Smooth muscle cell (in vitro differentiated cells): ENCODE measurements around the gene WBP2NL. TPM values are rescaled to one million over a fixed set of nuclear protein-coding genes. Genes with fewer than 3 reads are reported as not detected.

ENCODE experiments used
- DNase-seq: peaks from one replicate; lab custom pipeline; 2025; ENCODE audit not compliant: unreplicated experiment; lab: John Stamatoyannopoulos, UW
- H2AFZ ChIP-seq: fragments of 200-600 bp; sonication (generic); 2 replicates; pipeline ENCODE4 v1.6.0; 2016; ENCODE audit warnings: antibody characterized with exemption, low read depth, mild to moderate bottlenecking
- H3F3A ChIP-seq: fragments of 200-600 bp; sonication (generic); 2 replicates; pipeline ENCODE4 v1.6.0; 2017; ENCODE audit warnings: antibody characterized with exemption, low read depth
- H3K27ac ChIP-seq: fragments of 200-600 bp; sonication (generic); 2 replicates; pipeline ENCODE4 v1.5.1; 2016; ENCODE audit warnings: low read depth, mild to moderate bottlenecking
- H3K27me3 ChIP-seq: fragments of 200-600 bp; sonication (generic); 2 replicates; pipeline ENCODE4 v1.6.1; 2016; ENCODE audit warnings: low read depth, mild to moderate bottlenecking
- H3K36me3 ChIP-seq: fragments of 200-600 bp; sonication (generic); 2 replicates; pipeline ENCODE4 v1.5.1; 2016; ENCODE audit warnings: low read depth
- H3K4me1 ChIP-seq: fragments of 200-600 bp; sonication (generic); 2 replicates; pipeline ENCODE4 v1.5.1; 2016; ENCODE audit warnings: low read depth
- H3K4me2 ChIP-seq: fragments of 200-600 bp; sonication (generic); 2 replicates; pipeline ENCODE4 v1.6.0; 2016; ENCODE audit warnings: mild to moderate bottlenecking
- H3K4me3 ChIP-seq: fragments of 200-600 bp; sonication (generic); 2 replicates; pipeline ENCODE4 v1.5.1; 2016; ENCODE audit warnings: mild to moderate bottlenecking
- H3K79me2 ChIP-seq: fragments of 200-600 bp; sonication (generic); 2 replicates; pipeline ENCODE4 v1.6.0; 2016; ENCODE audit warnings: low read depth, mild to moderate bottlenecking
- H3K9ac ChIP-seq: fragments of 200-600 bp; sonication (generic); 2 replicates; pipeline ENCODE4 v1.6.0; 2016; ENCODE audit warnings: low read depth
- H3K9me3 ChIP-seq: fragments of 200-600 bp; sonication (generic); replicated peaks from 2 replicates; pipeline ENCODE4 v1.5.1; 2016; ENCODE audit warnings: low read depth
- H4K20me1 ChIP-seq: fragments of 200-600 bp; sonication (generic); 2 replicates; pipeline ENCODE4 v1.6.0; 2016; ENCODE audit warnings: low read depth
- CTCF ChIP-seq: fragments of 200-600 bp; sonication (generic); IDR thresholded peaks from 2 replicates; pipeline ENCODE4 v1.5.1; 2017; ENCODE audit warnings: borderline replicate concordance, mild to moderate bottlenecking, antibody characterized with exemption; ENCODE audit not compliant: insufficient read depth, poor library complexity, severe bottlenecking
- WGBS: methylation state at CpG from one replicate; pipeline ENCODE4 v1.1.7; 2016; ENCODE audit warnings: low lambda C conversion rate; 5-methylcytosine and 5-hydroxymethylcytosine counted together
- polyA plus RNA-seq: library from polyadenylated mRNA; unstranded; fragments of >200 nt; fragmentation: Nextera tagmentation; extraction: Ambion mirVana; gene quantifications from 2 replicates; pipeline ENCODE4 v1.2.1, GENCODE V29; 2016
- total RNA-seq: library from RNA; depleted of rRNA; stranded (reverse); fragments of >200 nt; gene quantifications from 2 replicates; pipeline ENCODE4 v1.2.3, GENCODE V29; 2014

The WBP2NL gene
- total and polyA plus RNA-seq, 2 experiments from 2014 or later: 0.10 TPM; not detected in 1

DNA sequence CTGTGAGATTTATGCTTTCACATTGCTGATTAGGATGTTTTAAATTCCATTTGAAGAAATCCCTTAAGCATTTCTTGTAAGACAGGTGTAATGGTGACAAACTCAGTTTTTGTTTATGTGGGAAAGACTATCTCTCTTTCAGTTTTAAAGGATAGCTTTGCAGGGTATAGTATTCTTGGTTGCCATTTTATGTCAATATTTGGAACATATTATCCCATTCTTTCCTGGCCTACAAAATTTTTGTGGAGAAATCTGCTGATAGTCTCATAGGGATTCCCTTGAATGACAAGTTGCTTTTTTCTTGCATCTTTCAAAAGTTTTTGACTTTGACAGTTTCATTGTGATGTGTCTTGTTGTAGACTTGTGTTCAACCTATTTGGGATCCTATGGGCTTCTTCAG, 43.2 kb downstream of the WBP2NL start:
- DNase-seq: no peak
- Histone ChIP-seq H3K27ac (no peak overlapping the region), H3K4me1 (no peaks in the 10 kb centered on the region), H3K9me3 (peaks cover 4% of the 10 kb centered on the region), H3K27me3 (no peaks in the 10 kb centered on the region), H3K79me2 (no peaks in the 10 kb centered on the region), H3K9ac (no peak overlapping the region), H3K36me3 (no peaks in the 10 kb centered on the region), H4K20me1 (no peaks in the 10 kb centered on the region), H3K4me3 (no peak overlapping the region), H2AFZ (no peak overlapping the region), H3F3A (no peaks in the 10 kb centered on the region), H3K4me2 (no peak overlapping the region)
- TF ChIP-seq CTCF: no peak

GRCh38 chr22:42050641-42051180, 52.1 kb downstream of the WBP2NL start:
- Histone ChIP-seq H4K20me1 (no peaks in the 10 kb centered on the region), H3K79me2 (no peaks in the 10 kb centered on the region), H3K27ac (no peak overlapping the region), H3K4me1 (no peaks in the 10 kb centered on the region), H2AFZ (no peak overlapping the region), H3K4me3 (no peak overlapping the region), H3K9ac (no peak overlapping the region), H3K36me3 (no peaks in the 10 kb centered on the region), H3K9me3 (no peaks in the 10 kb centered on the region), H3K27me3 (no peaks in the 10 kb centered on the region), H3F3A (no peaks in the 10 kb centered on the region), H3K4me2 (no peak overlapping the region)
- no peak for DNase-seq
- no peak for TF ChIP-seq CTCF
- 89% methylated on average over 2 of the region's 2 CpGs for WGBS

DNA sequence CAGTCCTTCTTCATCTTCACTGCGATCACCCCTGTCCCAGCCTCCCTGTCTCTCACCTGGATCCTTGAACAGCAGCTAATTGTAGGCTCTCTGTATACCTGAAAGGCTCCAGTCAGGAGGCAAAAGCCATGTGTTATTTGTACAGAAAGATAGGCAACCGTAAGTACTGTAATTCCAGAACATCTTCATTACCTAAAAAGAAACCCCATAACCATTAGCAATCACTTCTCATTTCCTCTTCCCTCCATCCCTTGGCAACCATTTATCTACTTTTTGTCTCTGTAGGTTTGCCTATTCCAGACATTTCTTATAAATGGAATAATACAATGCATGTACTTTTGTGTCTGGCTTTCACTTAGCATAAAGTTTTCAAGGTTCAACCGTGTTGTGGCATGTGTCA, 54.2 kb downstream of the WBP2NL start:
- Histone ChIP-seq H3K27me3 (no peaks in the 10 kb centered on the region), H2AFZ (no peak overlapping the region), H3K79me2 (no peaks in the 10 kb centered on the region), H4K20me1 (no peaks in the 10 kb centered on the region), H3K27ac (no peak overlapping the region), H3K9me3 (peaks cover 3% of the 10 kb centered on the region), H3K4me1 (no peaks in the 10 kb centered on the region), H3K4me2 (no peak overlapping the region), H3F3A (no peaks in the 10 kb centered on the region), H3K4me3 (no peak overlapping the region), H3K9ac (no peak overlapping the region), H3K36me3 (no peaks in the 10 kb centered on the region)
- TF ChIP-seq CTCF: no peak
- 91% methylated on average over 3 of the region's 3 CpGs for WGBS
- no peak for DNase-seq

DNA sequence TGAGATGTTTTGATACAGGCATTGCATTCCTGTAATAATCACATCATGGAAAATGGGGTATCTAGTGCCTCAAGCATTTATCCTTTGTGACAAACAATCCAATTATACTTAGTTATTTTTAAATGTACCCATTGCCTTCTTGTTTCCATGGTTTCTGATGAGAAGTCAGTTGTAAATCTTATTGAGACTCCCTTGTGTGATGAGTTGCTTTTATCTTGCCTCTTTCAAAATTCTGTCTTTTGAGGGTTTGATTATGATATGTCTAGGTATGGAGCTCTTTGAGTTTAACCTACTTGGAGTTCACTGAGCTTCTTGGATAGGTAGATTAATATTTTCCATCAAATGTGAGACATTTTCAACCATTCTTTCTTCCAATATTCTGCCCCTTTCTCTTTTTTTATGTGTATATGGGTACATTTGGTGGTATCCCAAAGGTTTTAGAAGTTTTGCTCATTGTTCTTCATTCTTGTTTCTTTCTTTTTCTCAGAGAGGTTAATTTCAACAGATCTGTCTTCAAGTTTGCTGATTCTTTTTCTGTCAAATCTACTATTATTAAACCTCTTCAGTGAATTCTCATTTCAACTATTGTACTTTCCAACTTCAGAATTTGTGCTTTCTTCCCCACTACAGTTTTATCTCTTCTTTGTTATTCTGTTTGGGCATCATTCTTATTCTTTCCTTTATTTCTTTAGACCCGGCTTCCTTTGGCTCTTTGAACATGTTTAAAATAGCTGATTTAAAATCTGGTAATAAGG, 58.3 kb downstream of the WBP2NL start:
- Histone ChIP-seq H4K20me1 (no peaks in the 10 kb centered on the region), H3K4me2 (no peak overlapping the region), H3K4me3 (no peak overlapping the region), H3K4me1 (no peaks in the 10 kb centered on the region), H3K9me3 (peaks cover 3% of the 10 kb centered on the region), H2AFZ (no peak overlapping the region), H3K79me2 (no peaks in the 10 kb centered on the region), H3K9ac (no peak overlapping the region), H3F3A (no peaks in the 10 kb centered on the region), H3K27me3 (no peaks in the 10 kb centered on the region), H3K27ac (no peak overlapping the region), H3K36me3 (peaks cover 5% of the 10 kb centered on the region)
- WGBS: 97% methylated on average over 1 of the region's 1 CpG
- TF ChIP-seq CTCF: no peak
- no peak for DNase-seq
